Keratinocyte (primary cell): ENCODE measurements around the gene SUPT16H. TPM values are rescaled to one million over a fixed set of nuclear protein-coding genes. Genes with fewer than 3 reads are reported as not detected.

Experiments
- DNase-seq: peaks from one replicate; pipeline ENCODE4 v3.0.0-alpha.2; 2011; ENCODE audit warnings: low read depth, missing footprints, low spot score
- FAIRE-seq: peaks from 2 replicates; lab custom pipeline; 2011; peaks lifted over from hg19 to GRCh38; lab: Jason Lieb, UNC
- H2AFZ ChIP-seq: 2 replicates; pipeline ENCODE4 v1.6.0; 2012; ENCODE audit warnings: low read length, control low read depth, inconsistent platforms; ENCODE audit not compliant: control insufficient read depth
- H3K27ac ChIP-seq: 2 replicates; pipeline ENCODE4 v1.5.1; 2011; ENCODE audit warnings: low read length; ENCODE audit not compliant: control insufficient read depth, insufficient read depth
- H3K27me3 ChIP-seq: 3 replicates; pipeline ENCODE4 v1.6.0; 2011; ENCODE audit warnings: low read length; ENCODE audit not compliant: control insufficient read depth, insufficient read depth; ENCODE audit errors: extremely low read depth
- H3K36me3 ChIP-seq, 2 experiments: 2 replicates in 1 of 2; 3 replicates in 1 of 2; pipeline ENCODE4 v1.5.1; 2011; ENCODE audit warnings: low read length in 2 of 2, mild to moderate bottlenecking in 1 of 2; ENCODE audit not compliant: control insufficient read depth in 2 of 2, insufficient read depth in 2 of 2; ENCODE audit errors: extremely low read depth in 1 of 2
- H3K4me1 ChIP-seq: 3 replicates; pipeline ENCODE4 v1.5.1; 2011; ENCODE audit warnings: low read length; ENCODE audit not compliant: control insufficient read depth, insufficient read depth; ENCODE audit errors: extremely low read depth
- H3K4me2 ChIP-seq: 3 replicates; pipeline ENCODE4 v1.6.0; 2011; ENCODE audit warnings: low read depth, low read length; ENCODE audit not compliant: control insufficient read depth, insufficient read depth; ENCODE audit errors: extremely low read depth
- H3K4me3 ChIP-seq, 3 experiments: fragments of 200-600 bp in 1 of 3; sonication (generic) in 1 of 3; 2 replicates in 2 of 3; 3 replicates in 1 of 3; pipeline ENCODE4 v1.5.1; 2011 to 2016; ENCODE audit warnings: low read length in 3 of 3, mild to moderate bottlenecking in 3 of 3, control low read depth in 2 of 3, inconsistent platforms in 1 of 3, low read depth in 1 of 3, mixed read lengths in 1 of 3, mixed run types in 1 of 3, moderate library complexity in 1 of 3; ENCODE audit not compliant: control insufficient read depth in 2 of 3, insufficient read depth in 2 of 3; ENCODE audit errors: extremely low read depth in 1 of 3
- H3K79me2 ChIP-seq: 2 replicates; pipeline ENCODE4 v1.6.0; 2012; ENCODE audit warnings: low read length; ENCODE audit not compliant: control insufficient read depth, insufficient read depth
- H3K9ac ChIP-seq: 3 replicates; pipeline ENCODE4 v1.6.0; 2011; ENCODE audit warnings: low read length; ENCODE audit not compliant: control insufficient read depth, insufficient read depth; ENCODE audit errors: extremely low read depth
- H3K9me1 ChIP-seq: 3 replicates; pipeline ENCODE4 v1.6.0; 2011; ENCODE audit warnings: low read length; ENCODE audit not compliant: control insufficient read depth, insufficient read depth; ENCODE audit errors: extremely low read depth
- H3K9me3 ChIP-seq: 2 replicates; pipeline ENCODE4 v1.5.1; 2012; ENCODE audit warnings: low read depth, low read length; ENCODE audit not compliant: control insufficient read depth
- H4K20me1 ChIP-seq: 3 replicates; pipeline ENCODE4 v1.6.0; 2011; ENCODE audit warnings: low read length; ENCODE audit not compliant: control insufficient read depth, insufficient read depth; ENCODE audit errors: extremely low read depth
- CTCF ChIP-seq, 3 experiments: IDR thresholded peaks in 1 of 3; conservative IDR thresholded peaks in 1 of 3; optimal IDR thresholded peaks in 1 of 3; 2 replicates in 2 of 3; 3 replicates in 1 of 3; pipeline versions ENCODE3 to v1.5.1; 2011; ENCODE audit warnings: low read length in 3 of 3, mild to moderate bottlenecking in 3 of 3, moderate library complexity in 2 of 3, control low read depth in 1 of 3, inconsistent platforms in 1 of 3; ENCODE audit not compliant: insufficient read depth in 2 of 3; ENCODE audit errors: extremely low read depth in 1 of 3
- EZH2 ChIP-seq: IDR thresholded peaks from one replicate; pipeline ENCODE4 v1.6.1; 2012; ENCODE audit warnings: inconsistent platforms, mild to moderate bottlenecking, low read length, moderate library complexity
- dilution Hi-C: fragments of 300-500 bp; cut with MboI; formaldehyde crosslinking; loops from one replicate; pipeline ENCODE4 v1.7.0; 2020; ENCODE audit warnings: low sequenced_read_pairs; ENCODE audit not compliant: extremely low pct_ligation_motif_present
- polyA plus RNA-seq, 5 experiments: library from polyadenylated mRNA; depleted of rRNA in 3 of 5; stranded (reverse) in 3 of 5; stranded (forward) in 1 of 5; unstranded in 1 of 5; fragments of >200 nt; gene quantifications; 1 replicate in 1 of 5; 2 replicates in 3 of 5; 3 replicates in 1 of 5; pipeline versions ENCODE4 v1.2.1 to v1.2.3, GENCODE V29; 2011 to 2012; ENCODE audit warnings: missing spikeins in 2 of 5, low read depth in 1 of 5, low replicate concordance in 1 of 5

Gene SUPT16H
- polyA plus RNA-seq, 1 donor (not counting 4 experiments of a cell fraction or from before 2014, with no cell fraction given) = 79.4 TPM

- Histone ChIP-seq H4K20me1 (no peaks in the 10 kb centered on the region), H3K27me3 (no peaks in the 10 kb centered on the region), H3K4me1 (peaks cover 8% of the 10 kb centered on the region), H2AFZ (no peak overlapping the region), H3K79me2 (no peaks in the 10 kb centered on the region), H3K36me3 (no peaks in the 10 kb centered on the region), H3K9me1 (no peaks in the 10 kb centered on the region), H3K4me3 (no peak overlapping the region), H3K9ac (no peak overlapping the region), H3K4me2 (no peak overlapping the region), H3K27ac (no peak overlapping the region), H3K9me3 (no peaks in the 10 kb centered on the region)
- FAIRE-seq (no peak), DNase-seq (no peak)
- dilution Hi-C loops = no loop called here
- no peak for TF ChIP-seq EZH2
- TF ChIP-seq CTCF (optimal IDR thresholded peaks at IDR 0.05 in 1 of 3, IDR thresholded peaks at IDR 0.05 in 1 of 3, conservative IDR thresholded peaks at IDR 0.05 in 1 of 3; ENCODE audit: extremely low read depth in 1 of 3, insufficient read depth in 2 of 3, low read length in 3 of 3) = no peak
Observed at GRCh38 chr14:21309956-21310355, 73.9 kb downstream of the SUPT16H start.

- Histone ChIP-seq H3K4me2 (peak overlapping the region; percentile 47), H3K4me1 (peaks cover 8% of the 10 kb centered on the region), H3K4me3 (peak overlapping the region in 2 of 3 experiments; percentile 3 to 22), H3K9ac (peak overlapping the region; percentile 80), H2AFZ (peak overlapping the region; percentile 84), H4K20me1 (no peaks in the 10 kb centered on the region), H3K79me2 (no peaks in the 10 kb centered on the region), H3K9me3 (no peaks in the 10 kb centered on the region), H3K36me3 (no peaks in the 10 kb centered on the region), H3K27me3 (no peaks in the 10 kb centered on the region), H3K9me1 (no peaks in the 10 kb centered on the region), H3K27ac (peak overlapping the region; percentile 40)
- dilution Hi-C loops = no loop called here
- TF ChIP-seq EZH2 (no peak), CTCF (optimal IDR thresholded peaks at IDR 0.05 in 1 of 3, IDR thresholded peaks at IDR 0.05 in 1 of 3, conservative IDR thresholded peaks at IDR 0.05 in 1 of 3; ENCODE audit: extremely low read depth in 1 of 3, insufficient read depth in 2 of 3, low read length in 3 of 3) (no peak)
- no peak for DNase-seq
- FAIRE-seq = no peak
Observed at GRCh38 chr14:21309238-21309636, 74.6 kb downstream of the SUPT16H start.
